Stimulated activated CD4-positive, alpha-beta T cell treated with anti-CD3 and anti-CD28 coated beads, TNF-alpha, amount 100 ng/mL, for 48 hours (primary cell): ENCODE measurements around the gene DCLK1.

Experiments used
- DNase-seq, 3 donors: peaks; one replicate each; pipeline ENCODE4 v3.0.0-alpha.2; 2020; ENCODE audit warnings: low read depth in 3 of 3

Gene DCLK1

DNA sequence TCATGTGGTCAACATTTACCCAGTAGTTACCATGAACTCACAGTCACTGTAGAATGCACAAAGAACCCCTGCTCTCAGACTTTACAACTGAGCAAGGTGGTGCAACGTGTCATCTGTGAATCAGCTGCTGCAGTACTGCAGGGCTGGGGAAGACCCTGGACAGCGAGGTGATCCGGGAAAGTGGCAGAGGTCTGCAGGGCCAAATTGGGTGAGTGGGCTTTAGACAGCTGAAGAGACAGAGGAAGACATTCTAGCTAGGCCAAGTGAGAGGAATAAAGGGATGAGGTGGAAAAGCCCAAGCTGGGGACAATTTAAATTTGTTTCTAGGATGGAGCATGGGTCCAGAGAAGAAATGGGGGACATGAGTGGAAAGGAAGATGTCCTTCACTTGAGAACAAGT lies 270.5 kb downstream of the DCLK1 start:
- DNase-seq, result no peak

DNA sequence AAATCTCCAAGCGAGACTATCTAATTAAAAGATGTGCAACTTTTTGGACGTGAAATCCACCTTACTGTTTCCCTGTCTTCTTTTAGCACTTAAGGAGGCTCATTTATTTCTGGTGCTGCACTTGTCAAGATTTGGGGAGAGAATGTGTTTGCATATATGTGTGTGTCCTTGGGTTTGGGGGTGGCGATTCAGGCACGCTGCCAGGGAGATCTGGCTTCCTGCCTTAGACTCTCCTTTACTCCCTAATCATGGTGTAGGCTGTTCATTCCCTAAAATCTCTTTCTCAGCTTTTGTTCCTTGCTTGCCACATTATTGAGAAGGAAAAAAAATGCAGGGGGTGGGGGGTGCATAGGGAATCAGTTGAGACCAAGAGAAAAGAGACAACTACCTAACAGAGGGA lies 271.2 kb downstream of the DCLK1 start:
- no peak for DNase-seq

DNA sequence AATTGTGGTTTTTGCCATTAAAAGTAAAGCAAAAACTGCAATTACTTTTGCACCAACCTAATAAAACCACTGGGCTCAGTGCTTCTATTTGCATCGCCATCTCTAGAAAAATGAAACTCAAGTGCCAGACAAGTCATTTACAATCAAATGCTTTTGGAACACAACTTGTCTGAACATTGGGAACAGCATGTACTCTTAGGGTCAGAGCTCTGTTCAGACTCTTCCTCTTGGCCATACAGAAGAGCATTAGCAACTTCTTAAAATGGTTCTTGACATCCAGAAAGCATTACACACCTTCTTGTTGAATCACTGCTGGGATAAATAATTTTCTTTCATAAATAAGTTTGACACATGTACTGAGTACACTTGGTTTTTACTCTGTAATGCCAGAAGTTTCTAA lies 272.5 kb downstream of the DCLK1 start:
- no peak for DNase-seq

DNA sequence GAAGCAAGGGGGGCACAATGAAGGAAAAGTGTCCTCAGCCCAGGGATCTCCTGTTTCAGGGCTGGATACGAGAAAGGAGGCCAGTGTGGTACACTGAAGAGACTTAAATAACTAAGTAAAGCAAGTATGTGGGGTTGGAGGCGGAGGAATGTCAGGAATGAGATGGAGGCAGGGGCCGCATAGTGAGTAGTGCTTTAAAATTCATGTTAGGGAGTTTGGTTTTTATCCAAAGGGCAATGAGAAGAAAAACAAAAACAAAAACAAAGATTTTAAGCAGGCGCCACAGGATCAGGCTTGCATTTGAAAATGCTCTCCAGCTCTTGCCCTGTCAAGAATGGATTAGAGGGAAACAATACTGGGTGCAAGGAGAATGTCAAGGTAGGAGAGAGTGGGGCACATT lies 273.4 kb downstream of the DCLK1 start:
- no peak for DNase-seq

DNA sequence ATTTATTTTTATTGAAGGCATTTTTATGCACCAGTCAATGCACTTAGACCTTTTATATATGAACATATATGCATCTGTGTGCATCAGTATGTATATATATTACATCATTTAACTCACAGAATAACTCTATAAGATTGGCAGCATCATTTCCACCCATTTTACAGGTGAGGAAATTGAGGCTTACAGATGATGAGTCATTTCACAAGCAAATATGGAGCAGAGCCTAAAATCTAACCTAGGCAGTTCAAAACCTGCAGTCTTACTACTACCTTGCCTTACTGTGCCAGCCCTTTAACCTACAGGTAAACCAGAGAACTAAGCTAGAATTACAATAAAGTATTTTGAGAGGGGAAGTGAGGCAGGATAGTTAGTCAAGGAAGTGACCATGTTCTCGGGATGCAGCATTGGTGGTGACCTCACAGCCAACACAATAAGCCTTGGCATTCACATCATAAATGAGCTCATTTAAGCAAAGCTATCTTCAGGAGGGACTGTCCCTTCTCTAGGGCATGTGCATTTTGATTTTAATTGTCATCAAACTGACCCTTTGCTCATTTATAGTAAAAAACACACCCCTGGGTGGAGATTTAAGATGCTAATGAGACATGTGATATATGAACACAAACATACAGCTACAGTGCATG lies 274.3 kb downstream of the DCLK1 start:
- no peak for DNase-seq

DNA sequence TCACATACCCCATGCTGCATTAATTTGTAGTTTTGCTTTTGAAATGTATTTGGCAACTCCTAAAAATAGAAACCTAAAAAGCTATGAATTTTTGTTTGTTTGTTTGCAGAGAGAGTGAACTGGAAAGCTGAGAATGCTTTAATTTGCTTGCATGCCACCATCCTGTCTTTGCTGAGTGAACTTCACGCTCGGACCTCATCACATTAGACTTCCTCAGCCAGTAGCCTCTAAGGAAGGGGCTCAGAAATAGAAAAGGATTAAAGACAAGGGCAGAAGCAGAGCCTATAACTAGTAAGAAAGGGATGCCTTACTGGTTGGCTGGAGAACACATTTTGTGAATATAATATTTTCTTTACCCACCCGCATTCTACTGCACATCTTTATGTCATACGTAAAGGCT lies 275.1 kb downstream of the DCLK1 start:
- DNase-seq, result no peak

DNA sequence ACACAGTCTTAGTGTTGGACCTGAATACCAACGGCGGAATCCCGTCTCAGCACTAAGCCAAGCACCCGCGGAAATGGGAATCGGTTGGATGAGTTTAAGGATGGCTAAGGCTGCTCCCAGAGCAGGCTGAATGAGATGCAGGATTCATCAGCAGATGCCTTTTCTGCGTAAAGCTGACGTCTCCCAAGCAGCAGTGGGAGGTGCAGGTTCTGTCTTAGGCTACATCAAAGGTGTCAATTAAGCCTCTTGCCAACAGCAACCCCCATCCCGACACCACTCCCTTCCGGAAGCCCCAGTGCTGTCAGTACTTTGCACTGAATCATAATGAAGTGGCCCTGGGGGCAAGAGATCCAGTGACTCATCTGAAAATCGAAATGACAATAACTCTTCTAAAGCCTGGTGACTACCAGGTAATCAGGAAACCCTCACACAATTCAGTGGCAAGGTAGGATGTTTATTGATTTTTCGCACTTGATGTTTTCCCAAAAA lies 275.6 kb downstream of the DCLK1 start:
- peak in 1 of 3 donors; percentile 1 for DNase-seq

DNA sequence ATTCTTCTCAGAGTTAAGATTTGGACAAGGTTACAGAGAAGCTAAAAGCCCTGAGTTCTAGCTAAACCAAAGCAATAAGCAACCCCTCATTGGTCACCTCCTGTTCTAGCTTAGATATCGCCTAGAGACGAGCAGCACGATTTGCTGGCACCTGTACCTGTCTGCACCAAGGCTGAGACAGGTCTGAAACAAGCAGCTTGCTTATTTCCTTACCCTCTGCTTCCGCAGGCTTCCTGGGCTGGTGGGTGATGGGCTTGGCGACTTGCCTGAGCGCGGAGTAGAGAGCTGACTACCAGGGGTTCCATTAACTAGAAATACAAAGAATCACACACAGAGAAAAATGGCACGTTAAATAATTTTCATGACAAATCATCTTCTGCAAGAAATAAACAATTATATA lies 276.9 kb downstream of the DCLK1 start:
- DNase-seq, result no peak

DNA sequence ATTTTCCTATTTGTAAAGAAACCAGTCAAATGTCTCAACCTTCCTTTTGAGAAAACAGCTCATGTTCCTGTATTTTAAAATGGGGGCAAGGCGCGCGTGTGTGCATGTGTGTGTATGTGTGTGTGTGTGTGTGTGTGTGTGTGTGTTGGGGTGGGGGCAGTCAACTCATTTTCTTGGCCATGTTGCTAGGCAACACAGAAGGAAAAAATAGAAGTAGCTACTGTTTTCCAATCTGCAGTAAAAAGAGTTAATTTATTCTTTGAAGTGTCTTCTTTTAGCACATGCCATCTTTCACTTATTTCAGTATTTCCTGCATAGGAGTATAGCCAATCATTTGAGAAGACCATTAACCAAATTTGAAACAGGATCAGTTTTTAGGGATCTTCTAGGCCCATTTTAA lies 279.3 kb downstream of the DCLK1 start:
- no peak for DNase-seq

DNA sequence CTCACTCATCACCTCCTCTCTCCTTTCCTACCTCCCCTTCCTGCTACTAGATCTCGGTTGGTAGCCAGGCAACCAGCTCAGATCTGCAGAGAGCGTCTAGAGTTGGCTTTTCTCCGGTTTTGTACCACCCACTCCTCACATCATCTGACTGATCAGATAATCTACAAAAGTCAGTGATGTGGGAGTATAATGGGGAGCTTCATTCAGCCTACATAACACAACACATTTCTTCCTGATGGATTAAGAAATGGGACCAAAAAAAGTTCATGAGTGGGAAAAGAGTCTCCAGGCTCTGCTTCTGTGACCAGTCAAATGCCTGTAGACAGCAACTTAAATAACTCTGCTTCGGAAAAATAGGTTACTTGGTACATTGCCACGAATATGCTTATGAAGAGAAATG lies 279.8 kb downstream of the DCLK1 start:
- no peak for DNase-seq

DNA sequence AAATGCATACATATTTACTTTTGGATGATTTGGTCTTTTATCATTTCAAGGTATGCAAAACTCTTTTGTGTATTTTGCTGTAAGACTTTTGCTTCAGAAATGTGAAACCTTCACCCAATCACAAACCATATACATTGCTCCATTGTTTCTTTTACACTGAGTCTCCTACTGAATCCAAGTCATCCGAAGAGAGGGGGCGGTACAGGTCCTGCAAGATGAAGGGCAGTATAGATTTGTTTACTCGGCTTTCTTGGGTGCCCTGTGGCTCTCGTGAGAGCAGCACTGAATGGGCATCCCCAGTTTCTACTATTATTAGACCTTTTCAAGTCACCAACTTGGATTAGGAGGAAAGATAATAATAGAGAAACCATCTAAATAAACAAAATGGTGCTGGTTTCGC lies 280.6 kb downstream of the DCLK1 start:
- DNase-seq, result no peak

DNA sequence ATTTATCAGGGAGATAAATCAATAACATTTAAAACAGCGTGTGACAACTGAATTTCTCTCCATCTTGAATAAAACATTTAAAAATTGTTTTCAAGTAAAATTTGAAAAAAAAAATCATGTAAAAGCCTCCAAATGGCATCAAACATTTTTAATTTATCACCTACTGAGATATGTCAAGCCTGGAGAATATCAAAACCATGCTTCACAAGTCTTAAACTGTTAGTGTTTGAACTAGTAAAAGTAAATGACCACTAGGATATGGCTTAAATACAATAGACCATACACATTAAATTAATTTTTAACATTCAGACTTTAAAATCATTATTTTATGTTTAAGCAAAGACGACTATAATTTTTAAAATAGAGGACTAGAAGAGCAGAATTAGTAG lies 281.9 kb downstream of the DCLK1 start:
- DNase-seq, result no peak

DNA sequence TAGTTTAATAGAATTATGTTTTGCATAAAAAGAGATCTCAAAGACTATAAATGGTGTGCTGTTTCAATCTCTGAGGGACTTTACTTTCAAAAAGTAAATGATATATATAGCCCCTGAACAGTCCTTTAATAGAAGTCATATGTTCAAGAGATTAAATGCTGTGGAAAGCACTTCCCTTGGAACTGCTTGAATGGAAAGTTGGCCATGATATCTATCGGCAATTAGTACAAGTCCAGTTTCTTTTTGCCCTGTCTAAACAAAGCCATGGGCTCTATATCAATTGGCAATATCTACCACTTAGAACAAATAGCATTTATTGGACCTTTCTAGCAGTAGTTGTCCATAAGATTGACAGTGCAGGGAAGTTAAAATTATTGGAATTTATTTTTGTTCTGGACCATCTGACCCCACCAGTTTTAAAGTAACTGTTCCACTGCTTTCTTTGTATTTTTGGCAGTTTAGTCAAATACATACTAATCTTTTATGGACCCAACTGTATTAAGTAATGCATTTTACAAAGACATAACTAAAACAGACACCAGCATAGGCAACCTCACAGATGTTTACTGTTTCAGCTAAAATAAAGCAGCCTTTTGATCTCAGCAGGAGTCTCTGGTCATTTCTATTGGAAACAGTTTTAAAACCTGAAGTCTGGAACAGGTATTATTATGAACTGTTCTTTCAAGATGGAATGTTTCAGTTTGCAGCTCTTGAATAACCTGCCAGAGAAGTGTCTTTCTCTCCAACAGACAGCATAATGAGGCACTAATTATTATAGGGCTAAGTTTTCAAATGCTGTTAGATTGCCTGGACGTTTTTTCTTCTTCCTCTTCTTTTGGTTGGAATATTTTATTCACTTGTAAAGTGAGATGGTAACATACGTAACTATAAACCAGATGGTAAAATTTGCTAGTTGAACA lies 282.6 kb downstream of the DCLK1 start:
- no peak for DNase-seq

DNA sequence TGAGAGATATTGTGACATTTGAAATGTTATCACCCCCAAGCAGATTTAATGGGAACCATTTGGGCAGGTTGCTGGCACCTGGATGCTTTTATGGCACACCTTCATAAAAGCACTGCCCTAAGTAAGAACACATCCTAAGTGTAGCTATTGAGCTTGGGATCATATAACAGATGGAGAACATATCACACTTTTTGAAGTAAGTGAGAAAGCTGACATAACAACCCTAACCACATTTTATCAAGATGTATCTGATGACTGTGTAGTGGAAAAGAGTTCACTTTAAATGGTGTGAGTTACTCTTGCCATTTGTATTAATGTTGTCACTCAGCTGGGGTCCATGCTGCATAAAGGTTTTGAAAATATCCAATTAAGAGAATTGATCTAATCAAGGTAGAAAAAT lies 287.9 kb downstream of the DCLK1 start:
- DNase-seq, result no peak

DNA sequence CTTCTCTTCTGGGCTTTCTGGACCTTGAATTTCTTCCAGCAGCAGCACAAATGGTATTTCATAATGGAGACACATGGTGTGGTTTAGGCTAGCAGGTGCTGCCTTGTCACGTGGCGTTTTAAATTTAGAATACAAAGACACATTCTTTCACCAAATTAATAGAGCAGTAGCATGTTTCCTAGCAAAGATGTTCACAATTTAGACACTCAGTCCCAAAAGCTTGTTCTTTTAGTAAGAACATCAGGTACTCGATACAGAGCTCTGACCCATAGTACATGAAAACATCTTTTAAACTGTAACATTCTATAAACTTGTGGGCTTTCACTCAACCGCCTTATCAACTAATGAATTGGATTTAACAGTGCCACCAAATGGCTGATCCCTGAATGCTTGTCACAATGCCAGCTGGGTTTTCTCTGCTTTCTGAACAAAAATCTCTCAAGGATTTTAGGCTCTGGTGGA lies 290.1 kb downstream of the DCLK1 start:
- no peak for DNase-seq

DNA sequence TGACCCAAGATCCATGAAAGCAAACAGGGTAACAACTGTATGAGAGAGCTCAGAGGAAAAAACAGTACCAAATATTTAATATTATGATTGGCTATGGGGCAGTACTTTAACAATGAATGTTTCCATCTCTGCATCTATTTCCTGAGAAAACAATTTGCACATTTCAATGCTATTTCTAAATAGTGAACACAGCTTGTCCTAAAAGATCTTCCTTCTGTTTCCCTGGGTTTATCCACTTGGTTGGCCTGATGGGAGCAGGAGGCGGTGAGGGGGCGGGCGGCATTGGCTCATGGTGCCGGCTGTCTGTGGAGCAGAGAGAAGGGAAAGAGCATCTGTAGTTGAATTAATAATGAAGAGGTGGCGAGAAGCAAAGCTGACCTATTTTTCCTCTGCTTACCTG lies 291.4 kb downstream of the DCLK1 start:
- no peak for DNase-seq

DNA sequence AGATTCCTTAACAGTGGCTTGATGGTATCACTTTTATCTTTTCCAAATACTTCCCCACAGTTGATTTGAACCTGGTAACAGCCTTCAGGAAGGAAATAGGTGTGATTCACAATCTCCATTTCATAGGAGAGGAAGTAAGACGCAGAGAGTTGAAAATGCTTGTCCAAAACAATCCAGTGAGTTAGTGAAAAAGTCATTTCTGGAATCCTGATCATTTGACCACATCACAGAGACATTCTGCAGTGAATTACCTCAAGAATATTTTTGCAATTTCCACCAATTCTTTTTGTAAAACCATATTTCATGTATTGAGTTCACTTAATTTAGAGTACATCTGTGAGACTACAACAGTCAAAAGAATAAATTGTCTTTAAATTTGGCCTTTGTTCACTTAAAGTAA lies 292.8 kb downstream of the DCLK1 start:
- no peak for DNase-seq

DNA sequence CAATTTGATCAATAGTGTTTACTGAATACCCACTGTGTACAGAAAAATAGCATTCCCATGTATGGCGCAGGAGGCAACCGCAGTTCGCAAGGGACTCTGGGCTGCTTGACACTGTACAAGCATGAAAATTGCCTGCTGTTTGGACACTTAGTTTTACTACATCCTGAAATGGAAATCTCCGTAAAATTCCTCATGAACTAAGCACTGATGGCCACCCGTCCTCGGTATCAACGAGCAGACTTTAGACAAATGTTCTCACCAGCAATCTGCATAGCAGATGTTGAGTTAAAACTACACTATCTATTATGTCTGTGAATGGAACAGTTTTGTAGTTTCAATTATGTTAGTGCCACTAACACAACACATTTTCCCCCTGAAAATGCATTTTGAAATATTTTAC lies 294.7 kb downstream of the DCLK1 start:
- no peak for DNase-seq

DNA sequence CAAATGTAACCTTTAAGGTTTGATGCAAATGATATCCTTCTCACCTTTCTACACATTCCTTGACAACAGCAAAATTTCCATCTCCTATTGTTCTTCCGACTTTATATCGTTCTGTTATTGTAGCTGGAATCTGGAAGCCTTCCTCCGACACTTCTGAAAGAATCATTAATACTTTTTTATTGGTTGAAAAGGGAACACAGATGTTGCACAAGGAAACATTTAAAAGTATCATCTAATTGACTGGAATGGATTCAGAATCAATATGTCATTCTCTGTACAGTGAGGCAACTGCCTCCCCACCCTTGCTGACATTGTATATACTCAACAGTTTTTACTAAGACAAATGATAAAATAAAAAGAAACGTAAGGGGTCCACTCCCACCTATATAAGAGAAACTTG lies 295.2 kb downstream of the DCLK1 start:
- DNase-seq, result no peak

DNA sequence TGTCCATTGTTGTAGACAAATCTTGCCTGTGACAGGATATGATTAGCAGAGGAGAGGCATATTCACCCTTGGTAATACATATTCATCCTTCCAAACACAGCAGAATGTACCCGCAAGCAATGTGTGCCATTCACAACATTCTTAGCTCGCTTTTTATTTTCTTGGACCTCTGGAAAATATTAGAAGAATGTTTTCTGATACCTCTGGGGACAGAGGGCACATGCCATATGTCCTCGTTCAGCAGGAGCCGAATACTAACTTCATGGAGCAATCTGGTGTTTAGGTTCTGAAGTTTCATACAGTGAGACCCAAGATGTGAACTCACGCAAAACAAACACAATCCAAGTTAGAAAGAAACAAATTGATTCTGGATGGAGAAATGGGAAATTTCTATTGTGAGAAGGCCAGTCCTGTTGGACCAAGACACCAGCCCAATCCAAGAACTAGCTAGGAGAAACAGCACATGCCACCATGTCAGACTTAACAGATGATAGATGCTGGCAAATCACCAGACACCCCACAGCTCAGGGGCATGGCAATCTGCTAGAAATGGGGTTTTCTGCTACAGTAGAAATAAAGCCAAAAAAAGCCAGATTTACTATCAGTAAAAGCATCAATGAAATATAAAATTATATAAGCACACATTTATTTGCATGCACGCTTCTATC lies 297.4 kb downstream of the DCLK1 start:
- DNase-seq, result no peak

DNA sequence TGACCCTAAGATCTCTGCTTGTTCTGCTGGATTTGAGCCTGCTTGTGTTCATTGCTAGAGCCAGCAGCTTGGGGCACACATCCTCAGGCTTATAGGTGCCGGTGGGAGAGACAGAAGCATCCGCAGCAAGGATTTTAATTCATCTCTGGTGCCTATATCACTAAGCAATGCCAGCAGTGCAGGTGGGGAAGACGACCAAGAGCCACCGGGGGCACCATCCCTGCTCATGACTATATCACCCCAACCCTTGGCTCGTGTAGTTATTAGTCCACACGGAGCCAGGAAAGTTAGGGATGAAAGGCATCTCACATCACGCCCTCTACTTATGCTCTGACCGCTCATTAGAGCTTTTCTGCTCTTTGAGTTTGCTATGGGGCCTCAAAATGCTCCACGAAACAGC lies 298.2 kb downstream of the DCLK1 start:
- DNase-seq, result no peak

DNA sequence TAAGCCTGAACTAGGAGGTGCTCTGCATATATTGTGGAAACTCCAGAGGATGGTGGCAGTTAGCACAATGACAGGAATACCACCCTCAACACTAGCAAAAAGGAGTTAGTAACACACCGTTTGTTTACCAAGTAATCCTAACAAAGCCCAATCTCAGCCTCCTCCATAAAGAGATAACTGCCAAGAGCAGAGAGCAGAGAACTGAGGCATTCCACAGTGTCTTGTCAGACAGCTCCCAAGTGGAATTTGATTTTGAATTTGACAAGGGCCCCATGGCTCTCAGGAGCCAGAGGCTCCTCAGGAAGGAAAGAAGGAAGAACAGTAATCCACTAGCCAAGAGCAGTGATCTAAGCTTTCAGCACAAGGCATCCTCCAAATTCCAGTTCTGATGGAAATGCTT lies 298.6 kb downstream of the DCLK1 start:
- DNase-seq, result no peak
